HG03025 (cell line): ENCODE measurements around the gene CDC23.
"Not testable (repeated sequence)": the region's sequence is repeated elsewhere in the genome, so short reads cannot be mapped to it uniquely, and the experiment has no call there.

Source experiments
- ATAC-seq: cut with Tn5 transposase; IDR thresholded peaks from one replicate; pipeline ENCODE4 v1.9.1; 2021; ENCODE audit warnings: mild to moderate bottlenecking, moderate library complexity; ENCODE audit not compliant: unreplicated experiment, low FRiP score

CDC23 gene

GRCh38 chr5:138148811-138149210 is 64.3 kb downstream of the CDC23 start:
- ATAC-seq = no peak

DNA sequence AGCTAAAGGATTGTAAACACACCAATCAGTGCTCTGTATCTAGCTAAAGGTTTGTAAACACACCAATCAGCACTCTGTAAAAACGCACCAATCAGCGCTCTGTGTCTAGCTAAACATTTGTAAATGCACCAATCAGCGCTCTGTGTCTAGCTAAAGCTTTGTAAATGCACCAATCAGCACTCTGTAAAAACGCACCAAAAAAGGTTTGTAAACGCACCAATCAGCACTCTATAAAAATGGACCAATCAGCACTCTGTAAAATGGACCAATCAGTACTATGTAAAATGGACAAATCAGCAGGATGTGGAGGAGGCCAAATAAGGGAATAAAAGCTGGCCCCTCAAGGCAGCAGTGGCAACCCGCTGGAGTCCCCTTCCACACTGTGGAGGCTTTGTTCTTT is 69.5 kb downstream of the CDC23 start:
- ATAC-seq = not testable (repeated sequence)

- no peak for ATAC-seq
Observed at GRCh38 chr5:138141734-138142133, 71.4 kb downstream of the CDC23 start.

GRCh38 chr5:138140268-138140667 is 72.9 kb downstream of the CDC23 start:
- ATAC-seq = no peak

DNA sequence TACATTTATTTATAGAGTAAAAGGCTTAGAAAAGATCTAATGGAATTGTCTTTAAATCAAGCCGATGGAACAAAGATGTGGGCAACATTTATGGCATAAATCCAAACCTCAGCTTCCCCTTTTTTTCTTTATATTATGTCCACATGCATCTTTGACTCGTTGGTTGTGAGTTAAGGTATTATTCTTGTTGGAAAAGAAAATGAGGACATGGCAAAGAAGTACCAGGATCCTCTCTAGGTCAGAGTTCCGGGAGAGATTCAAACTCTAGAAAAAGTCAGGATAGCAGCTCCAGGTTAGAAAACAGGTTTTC is 73.4 kb downstream of the CDC23 start:
- no peak for ATAC-seq

GRCh38 chr5:138138949-138139780 is 74.0 kb downstream of the CDC23 start, which contains the start of gene NME5:
TSS of gene NME5 (minus strand) at chr5:138139428. CDS start at chr5:138138780, 648 bp downstream.
- no peak for ATAC-seq
